ENCODE results near the gene CCDC194. TPM values are rescaled to one million over a fixed set of nuclear protein-coding genes. Genes with fewer than 3 reads are reported as not detected.

CCDC194 gene
- polyA plus RNA-seq, result not detected in 2 replicates

GRCh38 chr19:17393914-17394313, at the start of gene CCDC194:
TSS of gene CCDC194 (minus strand) at chr19:17394196. CDS start at chr19:17394158, 38 bp downstream.

GRCh38 chr19:17419621-17420474, 25.9 kb upstream of the CCDC194 start, which contains the start of gene MVB12A:
TSS of gene MVB12A (plus strand) at chr19:17420047. CDS start at chr19:17420136, 89 bp downstream.

GRCh38 chr19:17405250-17406045, 11.5 kb upstream of the CCDC194 start, which contains the start of gene BST2:
TSS of gene BST2 (minus strand) at chr19:17405630. CDS start at chr19:17405575, 55 bp downstream.

GRCh38 chr19:17376935-17377600, 16.9 kb downstream of the CCDC194 start, which contains the start of gene PLVAP:
TSS of gene PLVAP (minus strand) at chr19:17377342. CDS start at chr19:17377288, 54 bp downstream.

Other genes with a start within 250 kb of the CCDC194 start
- gene USE1, start 178.8 kb downstream of the CCDC194 start, polyA plus RNA-seq, result 43.9 and 51.1 TPM in 2 replicates
- gene OCEL1, start 168.0 kb downstream of the CCDC194 start, polyA plus RNA-seq, result 17.9 and 18.2 TPM in 2 replicates
- 2.4 and 6.3 TPM in 2 replicates for gene NR2F6, start 148.3 kb downstream of the CCDC194 start, polyA plus RNA-seq
- gene USHBP1, start 129.5 kb downstream of the CCDC194 start, polyA plus RNA-seq, result not detected in 2 replicates
- 45.2 and 64.5 TPM in 2 replicates for gene BABAM1, start 126.8 kb downstream of the CCDC194 start, polyA plus RNA-seq
- gene ANKLE1, start 112.3 kb downstream of the CCDC194 start, polyA plus RNA-seq, result 0.28 TPM in 1 of 2 replicates, not detected in the other
- 0.71 and 2.5 TPM in 2 replicates for gene ABHD8, start 90.8 kb downstream of the CCDC194 start, polyA plus RNA-seq
- 58.3 and 88.7 TPM in 2 replicates for gene MRPL34, start 88.3 kb downstream of the CCDC194 start, polyA plus RNA-seq
- 5.3 and 14.2 TPM in 2 replicates for gene DDA1, start 84.6 kb downstream of the CCDC194 start, polyA plus RNA-seq
- 1.2 and 2.9 TPM in 2 replicates for gene ANO8, start 59.3 kb downstream of the CCDC194 start, polyA plus RNA-seq
- gene GTPBP3, start 56.6 kb downstream of the CCDC194 start, polyA plus RNA-seq, result 0.87 and 6.8 TPM in 2 replicates
- gene PLVAP, start 16.9 kb downstream of the CCDC194 start, polyA plus RNA-seq, result not detected in 2 replicates
- gene BST2, start 11.4 kb upstream of the CCDC194 start, polyA plus RNA-seq, result not detected in 2 replicates
- 1.2 and 4.1 TPM in 2 replicates for gene MVB12A, start 25.9 kb upstream of the CCDC194 start, polyA plus RNA-seq
- not detected in 2 replicates for gene TMEM221, start 54.5 kb upstream of the CCDC194 start, polyA plus RNA-seq
- gene NXNL1, start 66.7 kb upstream of the CCDC194 start, polyA plus RNA-seq, result not detected in 2 replicates
- 1.5 and 2.3 TPM in 2 replicates for gene SLC27A1, start 76.3 kb upstream of the CCDC194 start, polyA plus RNA-seq
- 3.9 and 4.0 TPM in 2 replicates for gene PGLS, start 117.5 kb upstream of the CCDC194 start, polyA plus RNA-seq
- gene COLGALT1, start 161.5 kb upstream of the CCDC194 start, polyA plus RNA-seq, result 0.28 and 1.7 TPM in 2 replicates

All from Purkinje cell (primary cell).